Activated CD8-positive, alpha-beta T cell treated with anti-CD3 and anti-CD28 coated beads, Interleukin-2, amount 10 ng/mL, durations not matched to agents 7 days and 5 days (primary cell): ENCODE measurements around the gene SIK3. TPM values are rescaled to one million over a fixed set of nuclear protein-coding genes. Genes with fewer than 3 reads are reported as not detected.

Source experiments
- ATAC-seq: fragments of 150-1000 bp; cut with Tn5 transposase; one replicate; pipeline ENCODE4 v1.10.0; 2021; ENCODE audit warnings: moderate library complexity
- CTCF ChIA-PET: fragments of 350-600 bp; sonication (Branson Sonifier 250); formaldehyde crosslinking; loops from one replicate; lab custom pipeline; 2021; ENCODE audit warnings: antibody characterized with exemption; lab: Charles Lee
- POLR2A ChIA-PET: fragments of 350-600 bp; sonication (Branson Sonifier 250); formaldehyde crosslinking; loops from one replicate; lab custom pipeline; 2021; ENCODE audit warnings: antibody characterized with exemption; lab: Charles Lee
- DNase-seq: peaks from one replicate; pipeline ENCODE4 v3.0.0-alpha.2; 2020
- H3K27ac Mint-ChIP-seq: one replicate; pipeline ENCODE4 v1.8.0; 2021; ENCODE audit warnings: mild to moderate bottlenecking, mixed read lengths
- H3K27me3 Mint-ChIP-seq: one replicate; pipeline ENCODE4 v1.8.0; 2021; ENCODE audit warnings: low read depth, mixed read lengths
- H3K36me3 Mint-ChIP-seq: one replicate; pipeline ENCODE4 v1.8.0; 2021; ENCODE audit warnings: low read depth, mixed read lengths
- H3K4me1 Mint-ChIP-seq: one replicate; pipeline ENCODE4 v1.8.0; 2021; ENCODE audit warnings: low read depth, mixed read lengths
- H3K4me3 Mint-ChIP-seq: one replicate; pipeline ENCODE4 v1.8.0; 2021; ENCODE audit warnings: mild to moderate bottlenecking, mixed read lengths
- H3K9me3 Mint-ChIP-seq: one replicate; pipeline ENCODE4 v1.8.0; 2022; ENCODE audit warnings: mixed read lengths; ENCODE audit not compliant: insufficient read depth
- total RNA-seq, 2 experiments: library from RNA; stranded (reverse); gene quantifications; one replicate each; pipeline ENCODE4 v1.2.3, GENCODE V29; 2021

SIK3 gene
- total RNA-seq, 2 experiments from 2014 or later: 25.9 to 31.4 TPM

GRCh38 chr11:116857316-116857715 lies 240.9 kb downstream of the SIK3 start:
- Mint-ChIP-seq H3K36me3 (peaks cover 54% of the 10 kb centered on the region), H3K4me1 (peaks cover 41% of the 10 kb centered on the region), H3K27me3 (no peaks in the 10 kb centered on the region), H3K27ac (no peak overlapping the region), H3K9me3 (no peaks in the 10 kb centered on the region), H3K4me3 (no peak overlapping the region)
- DNase-seq: no peak
- no peak for ATAC-seq
- ChIA-PET CTCF (interaction anchor here (1.2 to 2.2 kb wide), 2 partner anchors 22 to 46 kb away, joined by 3 to 10 read pairs; no protein-coding TSS in a partner anchor), POLR2A (interaction anchor here (0.7 kb wide), 1 partner anchor 21 kb away, joined by 3 read pairs; no protein-coding TSS in a partner anchor)

- Mint-ChIP-seq H3K27me3 (no peaks in the 10 kb centered on the region), H3K36me3 (peaks cover 50% of the 10 kb centered on the region), H3K4me3 (no peak overlapping the region), H3K4me1 (peaks cover 46% of the 10 kb centered on the region), H3K27ac (peak overlapping the region; percentile 18), H3K9me3 (no peaks in the 10 kb centered on the region)
- DNase-seq: no peak
- CTCF ChIA-PET: interaction anchor here (1.2 to 8.2 kb wide), 4 partner anchors 21 to 250 kb away, joined by 3 to 64 read pairs (median 10); partner anchors contain the start of gene APOA5
- no peak for ATAC-seq
- POLR2A ChIA-PET: no interaction called here
These were observed 241.8 kb downstream of the SIK3 start for GRCh38 chr11:116856423-116856822.

- DNase-seq: no peak
- Mint-ChIP-seq H3K4me3 (no peak overlapping the region), H3K36me3 (peaks cover 45% of the 10 kb centered on the region), H3K27me3 (no peaks in the 10 kb centered on the region), H3K9me3 (no peaks in the 10 kb centered on the region), H3K27ac (peak overlapping the region; percentile 77), H3K4me1 (peaks cover 55% of the 10 kb centered on the region)
- CTCF ChIA-PET: interaction anchor here (1.9 to 8.2 kb wide), 5 partner anchors 19 to 371 kb away, joined by 5 to 95 read pairs (median 11); partner anchors contain the start of genes APOA1 and APOA5
- POLR2A ChIA-PET: interaction anchor here (1.0 to 5.3 kb wide), 2 partner anchors 19 to 239 kb away, joined by 3 to 57 read pairs; partner anchors contain the start of gene APOA1
- ATAC-seq: no peak
These were observed 242.8 kb downstream of the SIK3 start for GRCh38 chr11:116855413-116855812.

- H3K4me1 Mint-ChIP-seq: peaks cover 65% of the 10 kb centered on the region
- CTCF ChIA-PET: interaction anchor here (0.9 to 8.2 kb wide), 18 partner anchors 9 to 373 kb away, joined by 3 to 95 read pairs (median 4); partner anchors contain the start of genes APOA1 and APOA5
- peak overlapping the region; percentile 35 for H3K4me3 Mint-ChIP-seq
- H3K27me3 Mint-ChIP-seq: no peaks in the 10 kb centered on the region
- DNase-seq: peak; percentile 83
- POLR2A ChIA-PET: interaction anchor here (0.7 to 5.3 kb wide), 18 partner anchors 9 to 378 kb away, joined by 3 to 57 read pairs (median 4); partner anchors contain the start of genes APOA1, BUD13, PAFAH1B2 and SIK3
- H3K9me3 Mint-ChIP-seq: no peaks in the 10 kb centered on the region
- ATAC-seq: peak; percentile 95
- peak overlapping the region; percentile 93 for H3K27ac Mint-ChIP-seq
- peaks cover 49% of the 10 kb centered on the region for H3K36me3 Mint-ChIP-seq
These were observed 244.7 kb downstream of the SIK3 start for GRCh38 chr11:116853461-116854073.

- DNase-seq: no peak
- H3K4me3 Mint-ChIP-seq: peak overlapping the region; percentile 56
- H3K9me3 Mint-ChIP-seq: no peaks in the 10 kb centered on the region
- H3K27me3 Mint-ChIP-seq: no peaks in the 10 kb centered on the region
- H3K4me1 Mint-ChIP-seq: peaks cover 65% of the 10 kb centered on the region
- no peak for ATAC-seq
- peak overlapping the region; percentile 93 for H3K27ac Mint-ChIP-seq
- CTCF ChIA-PET: interaction anchor here (0.9 to 8.2 kb wide), 16 partner anchors 10 to 255 kb away, joined by 3 to 95 read pairs (median 4); partner anchors contain the start of genes APOA1 and APOA5
- POLR2A ChIA-PET: interaction anchor here (1.1 to 5.3 kb wide), 11 partner anchors 10 to 375 kb away, joined by 3 to 57 read pairs (median 6); partner anchors contain the start of genes APOA1, BUD13, PAFAH1B2 and SIK3
- H3K36me3 Mint-ChIP-seq: peaks cover 43% of the 10 kb centered on the region
These were observed 245.8 kb downstream of the SIK3 start for GRCh38 chr11:116852261-116853031.

DNA sequence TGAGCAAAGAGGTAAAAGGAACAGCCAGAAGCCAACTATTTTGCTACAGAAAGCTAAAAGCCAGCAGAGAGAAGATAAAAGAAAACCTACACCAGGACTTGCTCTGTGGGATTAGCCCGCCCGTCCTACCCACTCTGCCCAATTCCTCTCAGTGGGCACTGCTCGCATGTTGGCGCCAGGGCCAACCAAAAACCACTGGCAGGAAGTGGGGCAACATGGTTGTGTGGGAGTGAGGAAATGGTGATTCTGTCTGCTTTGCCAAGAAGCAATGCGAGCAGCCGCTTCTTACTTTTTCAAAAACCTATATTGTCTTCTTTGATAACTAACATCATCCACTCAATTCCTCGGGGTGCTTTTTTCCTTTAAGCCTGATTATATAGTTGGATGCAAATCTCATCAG lies 246.6 kb downstream of the SIK3 start:
- no peaks in the 10 kb centered on the region for H3K27me3 Mint-ChIP-seq
- H3K27ac Mint-ChIP-seq: peak overlapping the region; percentile 93
- peak; percentile 13 for ATAC-seq
- H3K4me3 Mint-ChIP-seq: peak overlapping the region; percentile 56
- H3K9me3 Mint-ChIP-seq: no peaks in the 10 kb centered on the region
- POLR2A ChIA-PET: interaction anchor here (1.2 to 5.3 kb wide), 4 partner anchors 10 to 293 kb away, joined by 3 to 57 read pairs (median 5); partner anchors contain the start of genes APOA1 and PAFAH1B2
- CTCF ChIA-PET: interaction anchor here (0.9 to 8.2 kb wide), 12 partner anchors 9 to 287 kb away, joined by 3 to 95 read pairs (median 4); partner anchors contain the start of genes APOA1 and APOA5
- peaks cover 65% of the 10 kb centered on the region for H3K4me1 Mint-ChIP-seq
- peaks cover 44% of the 10 kb centered on the region for H3K36me3 Mint-ChIP-seq
- peak; percentile 60 for DNase-seq

DNA sequence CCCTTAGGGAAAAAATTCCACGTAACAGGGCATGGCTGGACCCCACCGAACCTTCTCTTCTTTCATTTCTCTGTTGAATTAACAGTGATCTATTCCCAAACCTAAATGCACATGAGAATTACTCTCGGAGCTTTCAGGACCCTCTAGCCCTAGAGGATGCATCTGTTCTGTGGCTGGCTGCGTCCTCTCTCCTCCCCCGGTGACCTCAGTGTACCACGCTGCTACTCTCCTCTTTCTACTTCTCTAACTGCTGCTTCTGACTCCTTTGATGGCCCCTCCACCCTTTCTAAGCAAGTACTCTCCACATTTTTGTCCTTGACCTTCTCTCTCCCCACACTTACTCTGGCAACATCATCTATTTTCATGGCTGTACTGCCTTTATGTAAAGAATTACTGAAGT lies 248.7 kb downstream of the SIK3 start:
- DNase-seq (no peak), ATAC-seq (no peak)
- no peaks in the 10 kb centered on the region for H3K27me3 Mint-ChIP-seq
- ChIA-PET CTCF (interaction anchor here (0.7 to 8.2 kb wide), 3 partner anchors 9 to 57 kb away, joined by 3 to 64 read pairs (median 34); partner anchors contain the start of gene APOA5), POLR2A (no interaction called here)
- H3K4me3 Mint-ChIP-seq: no peak overlapping the region
- H3K4me1 Mint-ChIP-seq: peaks cover 50% of the 10 kb centered on the region
- peak overlapping the region; percentile 2 for H3K27ac Mint-ChIP-seq
- H3K9me3 Mint-ChIP-seq: no peaks in the 10 kb centered on the region
- H3K36me3 Mint-ChIP-seq: peaks cover 44% of the 10 kb centered on the region

DNA sequence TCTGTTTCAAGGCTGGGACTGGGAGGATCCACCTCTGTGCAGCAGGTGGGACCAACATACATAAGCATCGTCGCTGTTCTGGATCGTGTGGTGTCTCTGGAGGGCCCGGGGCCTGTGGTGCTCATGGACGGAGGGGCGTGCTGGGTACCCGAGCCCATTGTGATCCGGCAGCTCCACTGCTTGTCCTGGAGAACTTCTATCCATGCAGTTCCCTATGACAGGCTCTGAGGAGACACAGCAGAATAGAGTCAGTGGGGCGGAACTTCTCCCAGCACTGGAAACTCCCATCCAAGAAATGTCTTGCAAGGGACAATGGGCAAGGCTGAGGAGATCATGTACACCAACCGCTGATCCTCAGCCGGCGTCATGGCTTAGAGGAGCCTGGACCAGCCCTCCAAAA lies 249.2 kb downstream of the SIK3 start:
- Mint-ChIP-seq H3K9me3 (no peaks in the 10 kb centered on the region), H3K36me3 (peaks cover 40% of the 10 kb centered on the region), H3K27ac (no peak overlapping the region), H3K4me1 (peaks cover 45% of the 10 kb centered on the region), H3K27me3 (no peaks in the 10 kb centered on the region), H3K4me3 (no peak overlapping the region)
- CTCF ChIA-PET: interaction anchor here (6.7 to 8.2 kb wide), 2 partner anchors 13 to 56 kb away, joined by 34 to 64 read pairs; partner anchors contain the start of gene APOA5
- no peak for ATAC-seq
- DNase-seq: no peak
- POLR2A ChIA-PET: no interaction called here

DNA sequence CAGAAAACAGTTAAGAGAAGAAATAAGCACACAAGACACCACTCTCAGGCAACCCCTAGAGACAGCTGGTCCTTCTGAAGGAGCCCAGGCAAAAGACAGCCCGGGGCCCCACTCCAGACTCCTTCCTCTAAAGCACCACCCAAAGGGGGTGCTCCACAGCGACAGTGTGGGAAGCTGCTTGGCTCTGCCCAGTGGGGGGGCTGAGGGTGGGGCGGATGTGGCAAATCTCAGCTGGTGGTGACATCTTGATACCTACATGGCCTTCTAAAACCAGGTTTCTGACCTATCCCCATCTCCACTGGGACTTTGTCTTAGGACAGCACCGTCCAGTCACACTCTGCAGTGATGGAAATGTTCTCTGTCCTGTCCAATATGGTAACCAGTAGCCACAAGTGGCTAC lies 250.6 kb downstream of the SIK3 start:
- ChIA-PET CTCF (interaction anchor here (1.1 to 6.7 kb wide), 2 partner anchors 12 to 56 kb away, joined by 4 to 34 read pairs; partner anchors contain the start of gene APOA5), POLR2A (interaction anchor here (0.6 to 2.1 kb wide), 2 partner anchors 12 to 54 kb away, joined by 3 to 10 read pairs; no protein-coding TSS in a partner anchor)
- no peak overlapping the region for H3K4me3 Mint-ChIP-seq
- no peak overlapping the region for H3K27ac Mint-ChIP-seq
- H3K27me3 Mint-ChIP-seq: no peaks in the 10 kb centered on the region
- peaks cover 40% of the 10 kb centered on the region for H3K36me3 Mint-ChIP-seq
- no peaks in the 10 kb centered on the region for H3K9me3 Mint-ChIP-seq
- DNase-seq: no peak
- peaks cover 31% of the 10 kb centered on the region for H3K4me1 Mint-ChIP-seq
- ATAC-seq: no peak

- Mint-ChIP-seq H3K36me3 (peaks cover 30% of the 10 kb centered on the region), H3K4me1 (peaks cover 6% of the 10 kb centered on the region), H3K4me3 (no peak overlapping the region), H3K9me3 (no peaks in the 10 kb centered on the region), H3K27ac (no peak overlapping the region), H3K27me3 (no peaks in the 10 kb centered on the region)
- DNase-seq (no peak), ATAC-seq (no peak)
- CTCF ChIA-PET: interaction anchor here (1.2 to 6.7 kb wide), 2 partner anchors 9 to 300 kb away, joined by 3 to 34 read pairs; partner anchors contain the start of gene PAFAH1B2
- POLR2A ChIA-PET: no interaction called here
These were observed 253.5 kb downstream of the SIK3 start for GRCh38 chr11:116844722-116845121.

GRCh38 chr11:116843661-116844060 lies 254.6 kb downstream of the SIK3 start:
- ChIA-PET CTCF (interaction anchor here (1.1 kb wide), 1 partner anchor 253 kb away, joined by 3 read pairs; no protein-coding TSS in a partner anchor), POLR2A (no interaction called here)
- Mint-ChIP-seq H3K27me3 (no peaks in the 10 kb centered on the region), H3K27ac (no peak overlapping the region), H3K9me3 (no peaks in the 10 kb centered on the region), H3K4me1 (peaks cover 3% of the 10 kb centered on the region), H3K4me3 (no peak overlapping the region), H3K36me3 (peaks cover 26% of the 10 kb centered on the region)
- ATAC-seq (no peak), DNase-seq (no peak)
